HT1080 (cell line): Measurements from ENCODE around the gene BNIP5. TPM values are rescaled to one million over a fixed set of nuclear protein-coding genes. Genes with fewer than 3 reads are reported as not detected.

Source experiments
- DNase-seq: peaks from one replicate; pipeline ENCODE4 v3.0.0-alpha.2; 2015; ENCODE audit warnings: low read depth
- polyA plus RNA-seq, 2 experiments: library from polyadenylated mRNA; depleted of rRNA; stranded (reverse); fragments of >200 nt; gene quantifications; 2 replicates each; pipeline ENCODE4 v1.2.3, GENCODE V29; 2015
- total RNA-seq: library from RNA; depleted of rRNA; stranded (reverse); fragments of >200 nt; shearing (Covaris generic); gene quantifications from 2 replicates; pipeline ENCODE4 v1.2.3, GENCODE V29; 2014; rRNA removed

BNIP5 gene, protein sequence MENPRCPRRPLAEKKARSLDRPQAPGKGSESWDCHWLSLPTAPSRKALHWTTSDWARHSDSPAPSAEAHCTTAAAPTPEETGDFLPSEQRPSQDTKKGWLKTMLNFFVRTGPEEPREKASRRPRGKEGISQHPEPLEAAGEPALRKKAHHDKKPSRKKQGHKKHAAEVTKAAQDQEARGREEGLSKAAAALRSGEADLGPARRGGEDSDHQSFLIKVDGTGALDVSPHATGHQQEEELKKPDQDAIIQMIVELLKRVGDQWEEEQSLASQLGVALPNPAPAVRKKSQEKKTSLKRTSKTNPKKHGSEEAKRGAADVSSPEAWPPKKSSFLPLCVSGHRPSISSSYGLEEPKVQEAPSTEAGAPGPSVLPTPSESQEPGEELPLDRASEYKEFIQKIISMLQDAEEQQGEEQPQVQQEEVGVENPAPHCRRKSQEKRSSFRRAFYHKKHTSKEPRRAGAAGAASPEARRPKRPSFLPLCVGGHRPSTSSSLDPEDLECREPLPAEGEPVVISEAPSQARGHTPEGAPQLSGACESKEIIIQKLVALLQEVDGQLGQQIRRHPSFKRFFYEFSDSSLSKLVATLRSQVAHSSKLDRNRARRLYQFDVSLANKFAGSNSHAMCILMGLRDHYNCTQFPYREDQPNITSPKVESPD
- total RNA-seq: not detected in 2 replicates
- polyA plus RNA-seq (2015; cell fraction: cytosol; rRNA removed): not detected in 2 replicates
- polyA plus RNA-seq (2015; cell fraction: nucleus; rRNA removed): not detected in 2 replicates

DNA sequence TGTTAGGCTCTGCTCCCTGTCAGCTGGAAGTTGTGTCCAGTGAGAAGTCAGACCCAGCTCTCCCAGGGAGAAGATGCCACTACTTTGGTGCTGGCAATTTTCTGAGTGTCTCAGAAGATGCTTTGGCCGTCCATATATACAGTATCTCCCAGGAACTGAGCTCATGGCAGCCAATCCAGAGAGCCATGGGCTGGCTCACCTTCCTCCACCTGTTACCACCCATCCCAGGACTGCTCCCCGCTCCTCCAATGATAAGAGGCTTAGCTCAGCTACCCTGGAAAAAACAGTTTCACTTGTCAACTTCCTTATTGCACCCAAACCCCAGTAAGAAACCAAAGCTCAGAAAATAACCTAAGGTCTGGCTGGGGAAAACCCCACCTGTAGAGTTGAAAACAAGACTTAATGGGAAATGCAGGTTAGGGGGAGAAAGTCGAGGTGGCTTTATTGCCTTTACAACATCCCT, at the start of gene BNIP5:
BNIP5 (minus strand) TSS at position 110 of the 463 bp plus-strand sequence. CDS start 6,198 bp downstream, outside the sequence.
- no peak for DNase-seq

DNA sequence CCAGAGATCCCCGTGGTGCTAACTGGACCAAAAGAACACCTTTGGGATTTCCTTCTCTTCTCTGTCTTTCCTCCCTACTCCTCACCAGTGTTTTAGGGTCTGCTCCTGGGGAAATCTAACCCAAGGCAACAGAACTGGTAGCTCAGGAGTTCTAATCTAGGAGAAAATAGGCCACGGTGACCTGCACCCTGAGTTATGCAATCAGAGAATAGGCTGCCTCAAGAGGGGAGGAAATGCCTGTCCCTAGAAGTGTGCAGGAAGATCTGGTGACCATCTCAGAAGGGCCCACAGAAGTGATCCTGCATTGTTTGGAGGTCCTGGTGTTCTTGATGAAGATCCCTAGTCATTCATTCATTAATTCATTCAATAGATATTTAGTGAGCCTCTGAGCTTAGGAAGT, 47.4 kb upstream of the BNIP5 start:
- no peak for DNase-seq

DNA sequence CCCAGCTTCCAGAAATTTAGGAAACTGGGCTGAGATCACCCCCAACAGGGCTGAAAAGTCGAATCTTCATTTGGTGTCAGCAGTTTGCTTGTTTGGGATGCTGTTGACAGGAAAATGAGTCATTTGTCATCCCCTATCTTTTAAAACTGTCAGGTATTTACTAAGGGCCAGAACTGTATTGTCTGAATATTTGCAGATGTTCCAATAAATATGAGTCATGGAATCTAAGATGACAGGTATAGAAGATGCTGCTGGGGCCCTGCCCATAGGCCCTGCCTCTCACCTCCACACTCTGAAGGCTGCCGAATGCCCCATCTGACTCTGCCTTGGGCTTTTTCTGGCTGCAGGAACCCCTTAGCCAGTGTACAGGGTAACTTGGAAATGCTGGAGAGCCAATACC, 46.9 kb upstream of the BNIP5 start:
- no peak for DNase-seq

DNA sequence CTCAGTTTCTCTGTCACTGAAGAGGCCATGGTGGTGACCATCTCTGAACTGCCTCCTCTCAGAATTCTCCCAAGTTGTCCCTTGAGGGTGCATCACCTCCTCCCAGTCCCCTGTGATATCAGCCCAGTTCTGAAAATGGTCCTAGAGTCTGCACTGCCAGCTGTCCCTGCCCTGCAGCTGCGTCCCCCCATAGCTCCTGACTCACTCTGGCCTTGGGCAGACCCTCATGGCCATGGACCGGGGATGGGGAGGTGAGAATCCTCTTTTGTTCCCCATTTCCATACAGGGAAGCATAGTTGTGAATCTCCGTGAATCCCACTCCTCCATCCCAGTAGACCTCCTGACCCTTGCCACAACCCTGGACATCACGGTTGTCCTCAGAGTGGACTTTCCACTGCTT, 46.3 kb upstream of the BNIP5 start:
- no peak for DNase-seq

GRCh38 chr6:36381502-36382389, 45.1 kb upstream of the BNIP5 start:
- no peak for DNase-seq

- DNase-seq: no peak
These were observed 43.5 kb upstream of the BNIP5 start for GRCh38 chr6:36380166-36380565.

GRCh38 chr6:36378936-36379335, 42.2 kb upstream of the BNIP5 start:
- no peak for DNase-seq

GRCh38 chr6:36378243-36378920, 41.7 kb upstream of the BNIP5 start:
- DNase-seq: no peak

- DNase-seq: no peak
These were observed 40.9 kb upstream of the BNIP5 start for GRCh38 chr6:36377594-36377993.

DNA sequence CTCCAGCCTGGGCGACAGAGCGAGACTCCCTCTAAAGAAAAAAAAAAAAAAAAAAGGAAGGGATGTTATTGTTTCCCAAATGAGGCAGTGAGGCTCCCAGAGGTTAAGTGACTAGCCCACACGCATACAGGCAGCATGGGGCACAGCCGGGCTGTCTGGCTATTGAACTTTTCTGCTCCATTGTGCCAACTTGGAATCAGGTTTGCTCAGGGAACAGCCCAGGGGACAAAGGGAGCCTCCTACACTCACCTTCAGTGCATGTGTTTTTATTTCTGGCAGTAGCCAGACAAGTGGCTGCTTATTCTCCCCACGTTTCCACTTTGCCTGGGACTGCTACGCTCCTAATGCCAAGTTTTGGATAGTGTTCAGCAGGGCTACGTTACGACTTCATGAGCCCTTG, 40.1 kb upstream of the BNIP5 start:
- no peak for DNase-seq

DNA sequence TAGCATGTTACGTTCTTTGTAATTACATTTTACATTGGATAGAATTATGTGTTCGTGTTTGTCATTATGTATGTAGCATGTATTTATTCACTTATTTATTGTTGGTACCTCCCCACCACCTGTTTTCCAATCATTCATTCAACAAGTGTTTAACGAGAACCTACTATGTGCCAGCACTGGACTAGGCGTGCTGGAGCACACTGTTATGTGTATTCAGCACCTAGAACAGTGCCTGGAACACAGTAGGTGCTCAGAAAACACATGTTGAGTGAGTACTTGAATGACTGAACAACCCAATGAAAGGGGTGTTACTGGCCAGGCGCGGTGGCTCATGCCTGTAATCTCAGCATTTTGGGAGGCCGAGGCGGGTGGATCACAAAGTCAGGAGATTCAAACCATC, 39.5 kb upstream of the BNIP5 start:
- no peak for DNase-seq

DNA sequence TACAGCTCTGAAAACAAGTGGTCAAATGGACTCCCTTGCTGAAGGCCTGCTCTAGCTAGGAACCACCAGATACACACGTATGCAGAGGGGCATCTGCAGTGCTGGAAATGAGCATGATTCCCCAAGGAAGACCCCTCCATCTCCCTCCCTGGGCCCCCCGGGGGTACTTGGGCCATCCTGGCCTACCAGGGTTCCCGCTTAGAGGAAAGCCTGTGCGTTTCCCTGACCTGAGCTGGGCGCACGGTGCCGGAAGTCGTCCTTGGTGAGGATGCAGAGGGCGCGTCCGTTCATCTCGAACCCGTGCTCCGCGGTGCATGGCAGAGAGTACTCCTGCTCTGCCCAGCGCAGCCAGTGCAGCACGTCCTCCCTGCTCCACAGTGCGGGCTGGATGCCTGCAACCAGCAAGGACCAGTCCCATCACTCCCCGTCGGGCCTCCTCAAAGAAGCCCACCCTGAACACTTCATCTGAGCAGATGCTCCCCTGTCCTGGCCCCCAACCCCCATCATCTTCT, 39.0 kb upstream of the BNIP5 start:
- DNase-seq: no peak

DNA sequence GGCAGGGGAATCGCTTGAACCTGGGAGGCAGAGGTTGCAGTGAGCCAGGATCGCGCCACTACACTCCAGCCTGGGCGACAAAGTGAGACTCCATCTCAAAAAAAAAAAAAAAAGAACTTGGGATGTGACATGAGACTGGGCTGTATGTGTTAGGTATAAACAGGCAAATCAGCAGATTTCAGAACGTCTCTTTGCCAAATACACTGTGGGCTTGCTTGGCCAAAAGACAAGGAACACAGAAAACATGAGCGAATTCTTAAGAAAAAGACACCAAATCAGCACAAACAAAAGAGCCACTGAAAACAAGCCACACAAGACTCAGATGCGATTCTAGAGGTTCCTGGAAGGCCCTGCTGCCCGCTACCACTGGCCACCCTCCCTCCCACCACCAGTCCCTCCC, 38.3 kb upstream of the BNIP5 start:
- no peak for DNase-seq

DNA sequence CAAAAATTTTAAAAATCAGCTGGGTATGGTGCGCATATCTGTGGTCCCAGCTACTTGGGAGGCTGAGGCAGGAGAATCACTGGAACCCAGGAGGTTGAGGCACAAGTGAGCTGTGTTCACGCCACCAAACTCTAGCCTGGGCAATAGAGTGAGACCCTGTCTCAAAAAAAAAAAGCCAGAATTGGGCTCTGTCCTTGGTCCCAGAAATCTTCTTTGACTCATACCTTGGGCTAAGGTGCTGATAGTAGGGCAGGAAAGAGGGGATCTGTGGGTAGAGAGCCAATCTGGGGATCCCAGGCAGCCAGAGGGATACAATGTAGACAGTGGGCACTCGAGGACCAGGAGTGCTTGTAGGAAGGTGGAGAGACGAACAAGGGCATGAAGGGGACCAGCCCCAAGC, 37.5 kb upstream of the BNIP5 start:
- no peak for DNase-seq

DNA sequence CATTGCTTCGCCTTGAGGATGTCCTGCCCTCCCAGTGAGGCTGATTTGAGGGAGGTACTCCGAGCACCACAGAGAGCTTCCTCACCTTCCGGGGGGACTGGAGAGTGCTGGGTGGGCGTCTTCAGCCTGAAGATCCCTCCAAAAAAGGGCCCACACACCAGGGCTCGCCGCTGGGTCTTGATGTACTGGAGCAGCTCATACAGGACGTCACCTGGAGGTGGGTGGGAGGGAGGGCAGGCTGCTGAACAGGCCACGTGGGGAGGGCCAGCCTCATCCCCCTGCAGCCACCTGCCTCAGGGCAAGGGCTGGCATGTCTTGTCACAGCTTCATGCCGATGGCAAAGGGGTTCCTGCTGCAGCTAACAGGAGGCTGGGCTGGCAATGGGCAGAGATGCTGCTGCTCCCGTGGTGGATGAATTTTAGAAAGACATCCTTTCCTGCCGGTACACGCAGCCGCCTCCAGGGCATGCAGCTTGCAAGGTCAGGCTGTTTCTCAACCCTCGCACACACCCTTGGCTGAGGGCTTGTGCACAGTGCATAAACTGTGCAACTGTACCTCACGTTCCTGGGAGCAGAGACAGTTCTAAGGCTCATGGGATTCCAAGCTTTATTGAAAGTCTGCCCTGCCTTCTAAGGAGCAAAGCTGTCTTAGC, 36.8 kb upstream of the BNIP5 start:
- DNase-seq: no peak

- DNase-seq: no peak
These were observed 35.4 kb upstream of the BNIP5 start for GRCh38 chr6:36372088-36372487.

DNA sequence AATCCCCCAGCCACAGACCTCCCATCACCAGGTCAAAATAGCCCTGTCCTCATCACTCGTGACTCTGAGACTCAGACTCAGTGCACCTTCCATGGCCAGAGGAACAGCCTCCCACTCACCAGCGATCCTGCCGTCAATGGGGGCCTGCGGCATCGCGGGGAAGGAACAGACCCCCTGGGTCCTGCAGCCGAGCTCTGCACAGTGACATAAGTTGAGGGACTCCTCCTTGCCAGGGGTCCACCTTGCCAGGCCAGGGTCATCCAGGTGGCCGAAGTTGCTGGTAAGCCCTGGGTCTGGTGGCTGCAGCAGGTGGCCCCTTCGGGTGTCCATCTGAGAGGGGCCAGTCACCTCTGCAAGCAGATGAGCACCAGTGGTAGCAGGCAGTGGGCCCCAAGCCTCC, 34.5 kb upstream of the BNIP5 start:
- no peak for DNase-seq

- no peak for DNase-seq
These were observed 34.0 kb upstream of the BNIP5 start for GRCh38 chr6:36370638-36371037.

DNA sequence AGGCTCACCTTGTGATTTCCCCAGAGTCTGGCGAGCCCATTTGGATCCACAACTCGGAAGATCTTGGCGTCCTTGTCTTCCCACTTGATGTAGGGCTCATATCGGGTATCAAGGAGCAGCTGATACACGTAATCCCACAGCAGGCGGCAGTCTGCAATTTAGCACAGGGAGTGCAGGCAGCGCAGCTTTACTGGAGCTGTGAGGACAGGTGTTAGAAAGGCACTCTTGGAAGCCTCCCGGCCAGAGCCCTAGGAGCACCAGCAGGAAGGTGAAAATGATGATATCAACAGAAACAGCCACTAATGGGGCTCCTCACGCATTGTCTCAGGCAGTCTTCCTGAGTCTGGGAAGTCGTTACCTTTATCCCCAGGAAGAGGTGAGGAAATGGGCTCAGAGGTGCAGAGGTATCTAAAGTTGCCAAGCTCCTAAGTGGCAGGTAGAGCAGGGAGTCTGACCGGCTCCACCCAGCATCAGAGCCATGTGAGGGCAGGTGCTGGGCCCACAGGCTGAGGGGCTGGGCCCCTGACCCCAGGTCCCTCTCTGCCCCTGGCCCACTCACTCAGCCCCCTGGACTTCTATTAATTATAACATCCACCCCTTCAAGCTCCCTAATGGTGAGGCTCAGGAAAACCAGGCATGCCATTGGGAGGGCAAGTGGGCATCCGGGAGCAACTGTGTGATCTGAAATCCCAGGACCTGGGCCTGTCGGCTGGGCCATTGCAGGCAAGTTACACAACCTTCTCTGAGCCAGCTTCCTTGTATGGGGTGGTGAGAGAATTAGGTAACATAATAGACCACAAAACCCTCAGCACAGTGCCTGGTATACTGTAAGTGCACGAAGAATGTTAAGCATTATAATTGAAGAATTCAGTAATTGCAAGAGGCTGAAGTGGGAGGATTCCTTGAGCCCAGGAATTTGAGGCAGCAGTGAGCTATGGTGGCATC, 32.5 kb upstream of the BNIP5 start:
- peak; percentile 35 for DNase-seq
